ENCODE results near the gene ADAMTSL2.

ADAMTSL2 gene

GRCh38 chr9:133534346-133535291, at the start of gene ADAMTSL2:
ADAMTSL2 (plus strand) TSS chr9:133534704; CDS start chr9:133536713, 2,009 bp downstream.
- in situ Hi-C loops (cut with MboI; ENCODE audit: low sequenced_read_pairs, unreplicated experiment) = loop anchor here (25.0 kb wide), 1 partner anchor 203 kb away; the partner anchor contains the start of gene SARDH
- peak; percentile 64 for DNase-seq (ENCODE audit: low spot score)
- TF ChIP-seq, protein P1, sequence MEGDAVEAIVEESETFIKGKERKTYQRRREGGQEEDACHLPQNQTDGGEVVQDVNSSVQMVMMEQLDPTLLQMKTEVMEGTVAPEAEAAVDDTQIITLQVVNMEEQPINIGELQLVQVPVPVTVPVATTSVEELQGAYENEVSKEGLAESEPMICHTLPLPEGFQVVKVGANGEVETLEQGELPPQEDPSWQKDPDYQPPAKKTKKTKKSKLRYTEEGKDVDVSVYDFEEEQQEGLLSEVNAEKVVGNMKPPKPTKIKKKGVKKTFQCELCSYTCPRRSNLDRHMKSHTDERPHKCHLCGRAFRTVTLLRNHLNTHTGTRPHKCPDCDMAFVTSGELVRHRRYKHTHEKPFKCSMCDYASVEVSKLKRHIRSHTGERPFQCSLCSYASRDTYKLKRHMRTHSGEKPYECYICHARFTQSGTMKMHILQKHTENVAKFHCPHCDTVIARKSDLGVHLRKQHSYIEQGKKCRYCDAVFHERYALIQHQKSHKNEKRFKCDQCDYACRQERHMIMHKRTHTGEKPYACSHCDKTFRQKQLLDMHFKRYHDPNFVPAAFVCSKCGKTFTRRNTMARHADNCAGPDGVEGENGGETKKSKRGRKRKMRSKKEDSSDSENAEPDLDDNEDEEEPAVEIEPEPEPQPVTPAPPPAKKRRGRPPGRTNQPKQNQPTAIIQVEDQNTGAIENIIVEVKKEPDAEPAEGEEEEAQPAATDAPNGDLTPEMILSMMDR (IDR thresholded peaks at IDR 0.05; ENCODE audit: borderline replicate concordance, control extremely low read depth, extremely low read depth, insufficient read depth, missing control alignments) = no peak

GRCh38 chr9:133485531-133486260, 48.8 kb upstream of the ADAMTSL2 start:
- TF ChIP-seq, protein P1 (IDR thresholded peaks at IDR 0.05; ENCODE audit: borderline replicate concordance, control extremely low read depth, extremely low read depth, insufficient read depth, missing control alignments) = no peak
- DNase-seq (ENCODE audit: low spot score) = peak; percentile 79
- in situ Hi-C loops (cut with MboI; ENCODE audit: low sequenced_read_pairs, unreplicated experiment) = loop anchor here (25.0 kb wide), 1 partner anchor 298 kb away; no protein-coding TSS in a partner anchor

- DNase-seq (ENCODE audit: low spot score) = no peak
- in situ Hi-C loops (cut with MboI; ENCODE audit: low sequenced_read_pairs, unreplicated experiment) = loop anchor here (25.0 kb wide), 1 partner anchor 300 kb away; no protein-coding TSS in a partner anchor
- TF ChIP-seq, protein P1 (IDR thresholded peaks at IDR 0.05; ENCODE audit: borderline replicate concordance, control extremely low read depth, extremely low read depth, insufficient read depth, missing control alignments) = no peak
Measured at GRCh38 chr9:133487331-133487725, 47.2 kb upstream of the ADAMTSL2 start.

DNA sequence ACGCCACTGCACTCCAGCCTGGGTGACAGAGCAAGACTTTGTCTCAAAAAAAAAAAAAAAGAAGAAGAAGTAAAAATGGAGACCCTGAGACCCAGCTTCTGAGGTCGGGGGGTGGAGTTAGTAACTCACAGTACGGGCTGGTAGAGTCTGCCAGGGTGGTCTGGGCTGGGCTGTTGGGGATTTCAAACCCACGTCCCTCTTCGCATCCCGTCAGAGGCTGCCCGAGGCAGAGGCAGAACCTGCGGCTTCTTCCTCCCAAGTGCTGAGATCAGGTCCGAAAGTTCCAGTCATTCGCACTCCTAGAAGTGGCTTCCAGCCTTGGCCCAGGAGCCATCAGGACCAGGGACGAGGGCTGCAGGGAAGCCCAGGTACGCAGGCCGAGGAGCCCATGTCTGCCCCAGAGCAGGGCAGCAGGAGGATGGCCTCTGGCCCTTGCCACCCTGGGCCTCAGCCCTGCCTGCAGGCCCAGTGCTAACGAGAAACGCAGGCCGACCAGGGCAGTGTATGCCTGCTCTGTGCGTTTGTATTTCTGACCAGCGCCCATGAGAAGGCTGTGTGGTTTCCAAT, 45.7 kb upstream of the ADAMTSL2 start:
- TF ChIP-seq, protein P1 (IDR thresholded peaks at IDR 0.05; ENCODE audit: borderline replicate concordance, control extremely low read depth, extremely low read depth, insufficient read depth, missing control alignments) = no peak
- in situ Hi-C loops (cut with MboI; ENCODE audit: low sequenced_read_pairs, unreplicated experiment) = loop anchor here (25.0 kb wide), 1 partner anchor 301 kb away; no protein-coding TSS in a partner anchor
- DNase-seq (ENCODE audit: low spot score) = no peak

GRCh38 chr9:133489253-133490190, 45.0 kb upstream of the ADAMTSL2 start:
- DNase-seq (ENCODE audit: low spot score) = no peak
- TF ChIP-seq, protein P1 (IDR thresholded peaks at IDR 0.05; ENCODE audit: borderline replicate concordance, control extremely low read depth, extremely low read depth, insufficient read depth, missing control alignments) = no peak
- in situ Hi-C loops (cut with MboI; ENCODE audit: low sequenced_read_pairs, unreplicated experiment) = loop anchor here (25.0 kb wide), 1 partner anchor 302 kb away; no protein-coding TSS in a partner anchor
